GM18505 (cell line): ENCODE measurements around the gene STOX2.
"Not testable (repeated sequence)": the region's sequence is repeated elsewhere in the genome, so short reads cannot be mapped to it uniquely, and the experiment has no call there.

Experiments used
- ATAC-seq: cut with Tn5 transposase; IDR thresholded peaks from one replicate; pipeline ENCODE4 v1.9.1; 2021; ENCODE audit not compliant: unreplicated experiment
- POLR2A ChIP-seq: IDR thresholded peaks from 4 replicates; pipeline ENCODE4 v1.6.1; 2011; ENCODE audit warnings: borderline replicate concordance; ENCODE audit not compliant: insufficient read depth, insufficient read length; ENCODE audit errors: extremely low read depth

STOX2 gene

DNA sequence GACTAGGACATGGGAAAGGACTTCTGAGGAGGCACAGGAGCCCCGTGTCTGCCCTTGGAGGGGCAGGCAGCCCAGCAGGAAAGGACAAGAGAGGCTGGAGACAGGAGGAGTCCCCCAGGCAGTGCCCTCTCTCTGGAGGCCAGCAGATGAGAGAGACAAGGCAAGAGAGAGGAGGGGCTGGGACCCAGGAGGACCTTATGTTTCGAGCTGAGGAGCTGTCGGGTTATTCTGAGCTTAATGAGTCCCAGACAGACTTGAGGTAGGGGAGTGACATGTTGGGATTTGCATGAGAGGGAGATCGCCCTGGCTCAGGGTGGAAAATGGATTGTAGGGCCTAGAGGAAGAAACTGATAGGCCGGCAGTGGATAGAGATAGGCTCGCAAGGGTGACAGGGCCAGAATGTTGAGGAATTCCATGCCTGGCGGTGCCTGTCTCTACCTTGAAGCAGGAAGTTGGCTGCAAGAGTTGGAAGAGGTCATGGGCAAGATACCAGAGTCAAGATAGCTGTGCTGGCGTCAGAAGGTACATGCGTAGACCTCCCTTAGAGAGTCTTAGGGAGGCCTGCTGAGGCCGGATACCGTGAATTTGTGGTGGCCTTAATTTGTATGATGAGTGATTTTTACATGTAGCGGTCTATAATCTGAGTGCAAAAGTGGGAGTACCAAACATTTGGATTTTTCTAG is 19.4 kb downstream of the STOX2 start:
- no peak for TF ChIP-seq POLR2A
- no peak for ATAC-seq

DNA sequence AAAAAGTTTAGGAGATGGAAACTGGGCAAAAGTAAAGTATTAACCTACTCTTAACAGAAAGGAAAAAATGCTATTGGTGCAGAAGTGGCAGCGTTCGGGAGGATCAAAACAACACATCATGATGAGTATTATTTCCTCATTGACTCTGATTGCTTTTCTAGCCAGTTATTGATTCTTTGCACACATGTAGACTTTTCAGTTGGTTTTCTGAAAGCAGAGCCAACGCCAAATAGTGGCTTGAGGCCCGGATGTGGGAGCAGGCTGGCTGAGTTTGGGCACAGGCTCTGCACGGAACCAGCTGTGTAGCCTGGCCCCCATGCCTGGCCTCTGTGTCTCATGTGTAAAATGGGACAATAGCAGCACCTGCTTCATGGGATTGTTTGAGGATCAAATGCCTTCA is 21.8 kb downstream of the STOX2 start:
- no peak for ATAC-seq

DNA sequence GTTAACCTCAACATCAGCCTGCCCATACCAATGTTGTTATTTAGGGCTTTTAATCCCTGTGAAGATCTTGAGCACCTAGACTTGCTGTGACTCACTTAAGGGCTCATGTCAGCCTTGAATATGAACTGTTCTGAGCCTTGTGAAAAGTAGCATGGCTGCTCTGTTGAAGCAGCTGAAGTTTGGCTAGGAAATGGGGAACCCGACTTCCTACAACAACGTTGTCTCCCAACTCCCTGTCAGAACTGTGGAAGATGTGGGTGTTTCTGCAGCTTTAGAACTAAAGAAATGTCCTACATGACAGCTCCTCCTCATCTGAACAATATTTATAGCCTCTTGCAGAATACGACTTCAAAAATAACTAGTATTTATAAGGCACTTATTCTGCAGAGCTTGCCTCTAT is 27.5 kb downstream of the STOX2 start:
- no peak for ATAC-seq
- TF ChIP-seq POLR2A: no peak

More for the DNA sequence above, 21.8 kb downstream of the STOX2 start:
- no peak for TF ChIP-seq POLR2A

DNA sequence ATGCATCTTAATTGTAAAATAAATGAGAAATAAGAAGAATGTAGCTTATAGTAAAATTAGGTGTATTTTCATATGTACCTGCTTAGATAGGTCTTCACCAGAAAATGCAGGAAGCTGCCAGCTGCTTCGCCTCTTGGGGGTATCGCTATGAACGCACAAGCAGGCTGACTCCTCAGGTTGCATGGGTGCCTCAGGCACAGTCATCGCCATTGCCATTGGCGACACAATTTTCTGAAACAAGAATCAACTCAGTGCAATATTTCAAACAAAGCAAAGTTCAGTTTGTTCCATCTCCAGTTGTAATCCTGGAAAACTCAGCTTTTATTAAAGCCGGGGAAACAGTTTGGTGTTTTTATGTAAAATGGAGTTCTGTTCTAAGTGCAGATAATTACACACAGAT is 29.7 kb downstream of the STOX2 start:
- no peak for ATAC-seq

DNA sequence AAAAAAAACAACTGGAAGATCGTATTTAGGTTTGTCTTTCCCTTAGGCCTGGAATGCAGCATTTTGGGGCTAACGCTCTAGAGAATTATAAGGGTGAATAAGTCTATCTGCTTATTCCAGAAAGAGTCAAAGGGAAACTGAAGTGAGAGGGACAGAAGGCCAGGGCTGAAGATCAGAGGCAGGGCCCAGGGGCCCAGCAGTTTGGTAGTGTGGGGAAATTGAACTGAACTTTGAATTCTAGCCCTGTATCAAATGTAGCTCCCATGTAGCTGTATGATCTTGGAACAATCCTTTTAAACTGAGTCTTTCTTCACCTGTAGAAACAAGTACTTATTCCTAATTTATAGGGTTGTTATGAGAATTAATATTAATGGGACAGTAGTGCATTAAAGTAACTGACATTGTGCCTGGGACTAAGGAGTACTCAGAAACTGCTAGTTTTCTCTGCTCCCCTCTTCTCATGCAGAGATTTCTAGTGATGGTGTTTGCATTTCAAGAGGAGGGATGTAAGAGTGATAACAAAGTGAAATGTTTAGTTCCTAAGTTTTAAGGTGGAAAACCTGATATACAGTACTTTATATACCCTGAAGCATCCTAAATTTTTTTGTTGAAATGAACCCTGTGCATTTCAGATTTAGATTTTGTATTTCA is 30.4 kb downstream of the STOX2 start:
- TF ChIP-seq POLR2A: no peak
- no peak for ATAC-seq

More for the DNA sequence above, 29.7 kb downstream of the STOX2 start:
- no peak for TF ChIP-seq POLR2A

DNA sequence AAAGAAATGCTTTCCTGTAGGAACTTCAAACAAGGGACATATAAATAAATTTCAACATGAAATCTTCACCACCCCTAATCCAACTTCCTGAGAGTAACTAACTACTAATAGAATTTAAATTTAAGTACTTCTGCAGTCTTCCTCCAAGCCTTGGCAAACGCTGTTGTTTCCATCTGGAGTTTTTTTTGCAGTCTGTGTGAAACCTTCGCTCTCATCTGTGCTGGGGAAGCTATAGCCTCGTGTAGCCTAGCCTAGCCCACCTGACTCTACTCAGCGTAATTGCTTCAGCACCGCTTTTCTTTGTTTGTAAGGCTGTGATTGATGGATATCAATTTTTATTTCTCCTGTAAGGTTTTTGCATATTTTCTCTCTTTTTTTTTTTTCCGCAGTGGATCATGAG is 30.9 kb downstream of the STOX2 start:
- TF ChIP-seq POLR2A: no peak
- no peak for ATAC-seq

DNA sequence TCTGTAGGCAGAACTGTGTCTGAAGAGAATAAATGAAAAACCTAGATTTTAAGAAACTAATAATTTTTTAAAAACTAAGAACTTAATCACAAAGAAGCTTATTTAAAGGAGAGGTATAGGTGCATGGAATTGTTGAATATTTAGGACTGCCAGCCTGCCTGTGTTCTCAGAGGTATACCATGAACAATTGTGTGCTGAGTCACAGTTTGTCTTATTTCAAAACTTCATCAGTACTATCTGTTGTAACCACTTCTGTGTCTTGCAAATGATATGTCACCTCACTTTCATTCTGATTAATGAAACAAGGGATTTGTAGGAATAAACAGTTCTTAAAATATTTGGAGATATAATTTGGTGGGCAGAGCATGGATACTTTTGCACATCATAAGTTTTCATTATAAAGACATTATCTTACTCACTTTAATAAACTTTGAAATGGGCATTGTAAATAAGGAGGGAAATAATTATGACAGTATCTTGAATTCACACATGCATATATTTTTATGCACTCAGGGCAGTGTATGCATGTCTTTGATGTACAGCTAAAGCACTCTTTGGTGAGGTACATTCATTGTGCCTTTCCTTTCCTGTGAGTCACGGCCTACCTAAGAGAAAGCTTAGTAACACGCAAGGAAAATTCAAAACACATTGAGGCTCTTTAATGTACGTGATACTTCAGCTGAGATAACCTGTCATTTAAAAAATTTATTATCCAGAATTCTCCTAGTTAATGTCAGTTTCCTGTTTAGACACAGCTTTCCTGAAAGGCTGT is 31.7 kb downstream of the STOX2 start:
- no peak for TF ChIP-seq POLR2A
- no peak for ATAC-seq

DNA sequence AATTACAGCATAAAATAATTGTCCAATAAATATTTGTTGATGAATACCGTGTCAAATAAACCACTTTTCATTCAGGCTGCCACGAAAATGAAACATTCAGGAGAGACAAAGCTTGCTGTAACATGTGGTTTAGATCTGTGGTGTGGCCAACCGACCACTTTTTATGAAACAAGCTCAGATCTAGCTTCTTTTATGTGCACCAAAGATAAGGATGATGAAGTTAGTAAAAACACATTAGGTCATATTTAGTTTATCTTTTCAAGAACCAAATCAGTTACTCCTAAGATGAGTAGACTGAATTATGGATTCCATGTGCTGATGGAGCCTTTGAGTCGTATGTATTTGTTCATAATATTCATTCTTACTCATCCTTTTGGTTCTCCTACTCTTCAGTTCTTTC is 35.8 kb downstream of the STOX2 start:
- TF ChIP-seq POLR2A: no peak
- ATAC-seq: no peak

DNA sequence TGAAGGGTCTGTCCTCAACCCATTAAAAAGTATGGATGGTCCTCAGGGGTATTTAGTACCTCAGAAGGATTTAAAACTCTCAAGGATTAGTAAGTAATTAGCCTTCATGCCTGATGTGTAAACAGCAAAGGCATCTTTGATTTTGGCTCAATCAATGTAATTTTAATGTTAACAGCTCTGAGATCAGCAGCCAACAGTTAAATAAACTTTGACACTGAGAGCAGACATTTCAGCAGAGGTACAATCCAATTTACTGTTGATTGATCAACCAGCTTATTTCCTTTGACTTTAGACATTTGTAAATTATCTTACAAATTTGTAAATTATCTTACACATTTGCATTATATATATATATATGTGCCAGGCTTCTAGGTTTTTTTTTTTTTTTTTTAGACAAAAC is 36.9 kb downstream of the STOX2 start:
- TF ChIP-seq POLR2A: no peak
- no peak for ATAC-seq

DNA sequence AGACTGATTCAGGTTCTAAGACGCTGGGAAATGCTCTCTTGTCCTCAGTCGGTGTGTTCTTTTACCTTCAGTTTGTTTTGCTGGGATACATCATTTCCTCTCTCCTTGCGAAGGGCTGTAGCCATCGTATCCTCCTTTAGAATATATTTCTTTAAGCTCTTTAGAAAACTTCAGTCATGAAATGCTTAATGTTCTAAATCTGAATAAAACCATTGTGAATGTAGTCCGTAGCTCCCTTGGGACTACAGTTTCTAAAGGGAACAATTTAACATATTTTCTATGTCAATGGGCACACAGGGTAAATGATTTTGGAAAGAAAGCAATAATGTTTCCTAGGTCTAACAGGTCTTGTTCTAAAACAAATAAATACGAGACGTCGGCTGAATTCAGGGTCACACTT is 40.6 kb downstream of the STOX2 start:
- no peak for TF ChIP-seq POLR2A
- no peak for ATAC-seq

DNA sequence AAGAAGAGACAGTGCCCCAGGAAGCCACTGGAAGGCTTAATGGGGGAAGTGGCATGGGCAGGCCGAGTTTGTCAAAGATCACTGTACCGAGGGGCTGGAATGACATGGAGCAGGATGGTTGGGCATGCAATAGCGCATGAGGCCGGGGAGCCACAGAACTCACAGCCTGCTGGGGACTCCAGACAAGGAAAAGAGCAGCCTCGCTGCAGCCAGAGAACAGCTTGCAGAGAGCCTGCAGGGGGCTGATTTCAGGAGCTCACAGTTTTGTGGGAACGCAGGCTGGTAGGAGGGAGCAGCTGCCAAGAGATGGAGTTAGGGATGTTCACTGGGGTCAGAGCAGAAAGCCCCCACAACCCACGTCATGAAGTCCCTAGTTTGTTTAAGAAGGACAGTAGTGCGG is 45.4 kb downstream of the STOX2 start:
- no peak for ATAC-seq
- TF ChIP-seq POLR2A: no peak

DNA sequence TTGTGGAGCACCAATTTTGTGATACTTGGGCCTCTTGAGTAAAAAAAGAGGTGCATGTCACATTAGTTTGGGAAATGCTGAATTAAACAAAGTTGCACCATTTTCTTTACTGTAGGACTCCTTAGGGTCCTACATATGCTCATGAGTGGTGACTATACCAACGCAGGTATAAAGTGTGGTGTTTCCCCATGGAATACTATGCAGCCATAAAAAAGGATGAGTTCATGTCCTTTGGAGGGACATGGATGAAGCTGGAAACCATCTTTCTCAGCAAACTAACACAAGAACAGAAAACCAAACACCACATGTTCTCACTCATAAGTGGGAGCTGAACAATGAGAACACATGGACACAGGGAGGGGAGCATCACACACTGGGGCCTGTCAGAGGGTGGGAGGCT is 47.5 kb downstream of the STOX2 start:
- not testable (repeated sequence) for ATAC-seq

DNA sequence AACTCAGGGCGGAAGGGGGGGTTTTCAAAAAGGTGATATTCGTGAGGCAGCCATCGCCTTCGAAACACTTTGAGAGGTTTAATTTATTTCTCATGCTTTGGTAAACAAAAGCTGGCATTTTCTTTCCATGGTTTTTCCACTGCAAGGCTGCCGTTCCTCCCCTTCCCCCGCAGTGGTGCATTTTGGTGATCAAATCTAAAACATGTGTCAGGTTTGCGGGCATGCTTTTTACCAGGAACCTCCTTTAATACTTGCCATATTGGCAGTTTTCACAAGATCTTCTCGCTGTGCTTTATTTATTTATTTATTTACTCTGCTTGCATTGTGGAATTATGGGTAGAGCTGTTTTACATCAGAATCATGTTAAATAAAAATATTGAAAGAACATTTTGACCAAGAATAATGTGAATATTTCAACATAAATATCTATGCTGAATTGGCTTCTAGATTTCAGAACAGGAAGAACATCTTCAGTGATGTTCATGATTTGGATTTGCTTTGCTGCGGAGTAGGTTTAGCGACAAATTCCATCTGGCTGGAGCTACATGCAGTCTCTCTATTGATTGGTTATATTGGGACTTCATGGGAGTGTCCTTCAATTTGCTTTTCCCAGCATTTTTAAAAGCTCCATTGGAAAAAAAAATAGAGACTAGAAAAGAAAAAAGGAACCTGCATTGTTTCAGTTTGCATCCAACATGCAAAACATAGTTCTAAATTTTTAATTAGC is 54.4 kb downstream of the STOX2 start:
- no peak for ATAC-seq
- TF ChIP-seq POLR2A: no peak
